C4-2B (cell line): Measurements from ENCODE around the gene RHOT1.

Source experiments
- CTCF ChIP-seq: fragments of 450-650 bp; conservative IDR thresholded peaks from 2 replicates; pipeline ENCODE4 v1.5.1; 2017; ENCODE audit warnings: mild to moderate bottlenecking
- ZFX ChIP-seq: fragments of 450-650 bp; IDR thresholded peaks from 2 replicates; pipeline ENCODE4 v1.6.1; 2017

- no peak for TF ChIP-seq CTCF
- no peak for TF ChIP-seq ZFX
Observed at GRCh38 chr17:32189343-32189742, 47.0 kb downstream of the RHOT1 start.
